DOHH2 (cell line): Measurements from ENCODE around the gene TMEM176A.

ENCODE experiments used
- H3F3A ChIP-seq: fragments of 200-600 bp; sonication (generic), shearing (Covaris generic); 2 replicates; pipeline ENCODE4 v1.6.0; 2016; ENCODE audit warnings: antibody characterized with exemption, mild to moderate bottlenecking; ENCODE audit not compliant: control insufficient read depth, insufficient read depth
- H3K27ac ChIP-seq: fragments of 200-600 bp; sonication (generic); 2 replicates; pipeline ENCODE4 v1.5.1; 2014; ENCODE audit warnings: low read depth, mild to moderate bottlenecking, low read length, moderate library complexity
- H3K27me3 ChIP-seq: fragments of 200-600 bp; sonication (generic); 2 replicates; pipeline ENCODE4 v1.6.1; 2014; ENCODE audit warnings: mild to moderate bottlenecking, low read length, mixed read lengths; ENCODE audit not compliant: control insufficient read depth
- H3K36me3 ChIP-seq: fragments of 200-600 bp; sonication (generic); 2 replicates; pipeline ENCODE4 v1.6.1; 2014; ENCODE audit warnings: mild to moderate bottlenecking, low read length, moderate library complexity, mixed read lengths; ENCODE audit not compliant: control insufficient read depth
- H3K4me1 ChIP-seq: fragments of 200-600 bp; sonication (generic); 2 replicates; pipeline ENCODE4 v1.6.1; 2014; ENCODE audit warnings: mild to moderate bottlenecking, low read length, mixed read lengths; ENCODE audit not compliant: control insufficient read depth
- H3K4me2 ChIP-seq: fragments of 200-600 bp; sonication (generic); 2 replicates; pipeline ENCODE4 v1.6.0; 2014; ENCODE audit warnings: mild to moderate bottlenecking, low read length, moderate library complexity
- H3K4me3 ChIP-seq: fragments of 200-600 bp; sonication (generic); 2 replicates; pipeline ENCODE4 v1.5.1; 2014; ENCODE audit warnings: mild to moderate bottlenecking, low read length, mixed read lengths
- H3K79me2 ChIP-seq: fragments of 200-600 bp; sonication (generic); 2 replicates; pipeline ENCODE4 v1.6.1; 2014; ENCODE audit warnings: mild to moderate bottlenecking, low read length, mixed read lengths; ENCODE audit not compliant: control insufficient read depth
- H3K9me2 ChIP-seq: fragments of 200-600 bp; sonication (generic); replicated peaks from 2 replicates; pipeline ENCODE4 v1.6.1; 2014; ENCODE audit warnings: mild to moderate bottlenecking, low read length, mixed read lengths; ENCODE audit not compliant: control insufficient read depth
- H3K9me3 ChIP-seq: fragments of 200-600 bp; sonication (generic); 2 replicates; pipeline ENCODE4 v1.6.1; 2014; ENCODE audit warnings: antibody characterized with exemption, low read length, mixed read lengths; ENCODE audit not compliant: control insufficient read depth, insufficient read depth
- H4K20me1 ChIP-seq: fragments of 200-600 bp; sonication (generic); 2 replicates; pipeline ENCODE4 v1.6.0; 2014; ENCODE audit warnings: low read depth, mild to moderate bottlenecking, antibody characterized with exemption, low read length, moderate library complexity; ENCODE audit not compliant: control insufficient read depth, insufficient read depth
- CTCF ChIP-seq: fragments of 200-600 bp; sonication (generic); IDR thresholded peaks from one replicate; pipeline ENCODE4 v1.5.1; 2014; ENCODE audit warnings: antibody characterized with exemption, mild to moderate bottlenecking, low read depth, low read length; ENCODE audit not compliant: poor library complexity, severe bottlenecking
- EZH2phosphoT487 ChIP-seq: fragments of 200-600 bp; sonication (generic); IDR thresholded peaks from 2 replicates; pipeline ENCODE4 v1.6.1; 2017; ENCODE audit warnings: borderline replicate concordance, mild to moderate bottlenecking, antibody characterized with exemption, low read length, moderate library complexity, mixed read lengths

The TMEM176A gene

GRCh38 chr7:150818971-150819370, 18.4 kb downstream of the TMEM176A start:
- H3K36me3 ChIP-seq = no peaks in the 10 kb centered on the region
- no peaks in the 10 kb centered on the region for H3F3A ChIP-seq
- peaks cover 9% of the 10 kb centered on the region; the same call in 1 of the 2 replicates for H3K9me3 ChIP-seq
- H3K4me1 ChIP-seq = no peaks in the 10 kb centered on the region
- TF ChIP-seq EZH2phosphoT487 (no peak), CTCF (no peak)
- no peaks in the 10 kb centered on the region for H3K79me2 ChIP-seq
- no peak overlapping the region for H3K4me3 ChIP-seq
- no peaks in the 10 kb centered on the region for H4K20me1 ChIP-seq
- H3K27me3 ChIP-seq = peaks cover 4% of the 10 kb centered on the region
- no peak overlapping the region for H3K4me2 ChIP-seq
- no peaks in the 10 kb centered on the region for H3K9me2 ChIP-seq
- H3K27ac ChIP-seq = no peak overlapping the region

GRCh38 chr7:150820148-150820547, 19.6 kb downstream of the TMEM176A start:
- Histone ChIP-seq H3F3A (no peaks in the 10 kb centered on the region), H3K9me3 (0 out of 2 replicates have a peak, but pooled peaks cover 5% of the 10 kb centered on the region), H3K36me3 (no peaks in the 10 kb centered on the region), H3K27me3 (peaks cover 4% of the 10 kb centered on the region), H3K4me2 (no peak overlapping the region), H3K79me2 (no peaks in the 10 kb centered on the region), H3K4me3 (no peak overlapping the region), H3K27ac (no peak overlapping the region), H4K20me1 (no peaks in the 10 kb centered on the region), H3K9me2 (no peaks in the 10 kb centered on the region), H3K4me1 (no peaks in the 10 kb centered on the region)
- TF ChIP-seq EZH2phosphoT487 (no peak), CTCF (no peak)

GRCh38 chr7:150820578-150821198, 20.1 kb downstream of the TMEM176A start:
- Histone ChIP-seq H3K4me1 (no peaks in the 10 kb centered on the region), H4K20me1 (no peaks in the 10 kb centered on the region), H3K36me3 (no peaks in the 10 kb centered on the region), H3K9me3 (0 out of 2 replicates have a peak, but pooled peaks cover 4% of the 10 kb centered on the region), H3K9me2 (no peaks in the 10 kb centered on the region), H3K27ac (no peak overlapping the region), H3K4me3 (no peak overlapping the region), H3F3A (no peaks in the 10 kb centered on the region), H3K27me3 (peaks cover 4% of the 10 kb centered on the region), H3K79me2 (no peaks in the 10 kb centered on the region), H3K4me2 (no peak overlapping the region)
- no peak for TF ChIP-seq CTCF
- TF ChIP-seq EZH2phosphoT487 = no peak
